Gastrocnemius medialis (tissue), 4 donors: ENCODE data around the gene CUX1. TPM values are rescaled to one million over a fixed set of nuclear protein-coding genes. Genes with fewer than 3 reads are reported as not detected.
A peak's percentile ranks its signal among the peaks of the same experiment; 100 is the strongest.

Experiments
- ATAC-seq, 2 donors: fragments of 150-250 bp; one replicate each; pipeline ENCODE4 v1.9.1; 2016
- DNase-seq, 2 donors: peaks; one replicate each; pipeline ENCODE4 v3.0.0-alpha.2; 2019
- H3K27ac ChIP-seq, 4 donors: fragments of 200-600 bp; sonication (generic); 1 replicate in 1 of 4; 2 replicates in 3 of 4; pipeline ENCODE4 v1.5.1; 2016 to 2018; ENCODE audit warnings: mild to moderate bottlenecking in 2 of 4, moderate library complexity in 1 of 4
- H3K27me3 ChIP-seq, 3 donors: fragments of 200-600 bp; sonication (generic) in 2 of 3; 1 replicate in 1 of 3; 2 replicates in 2 of 3; pipeline versions ENCODE4 v1.5.1 to v1.6.0; 2016 to 2019; ENCODE audit warnings: mild to moderate bottlenecking in 1 of 3, moderate library complexity in 1 of 3
- H3K36me3 ChIP-seq, 2 donors: fragments of 200-600 bp; sonication (generic) in 1 of 2; one replicate each; pipeline ENCODE4 v1.5.1; 2017 to 2018
- H3K4me1 ChIP-seq, 2 donors: fragments of 200-600 bp; sonication (generic) in 1 of 2; one replicate each; pipeline ENCODE4 v1.5.1; 2016 to 2017; ENCODE audit warnings: mild to moderate bottlenecking in 2 of 2
- H3K4me3 ChIP-seq, 4 donors: fragments of 200-600 bp; sonication (generic) in 3 of 4; 1 replicate in 1 of 4; 2 replicates in 3 of 4; pipeline ENCODE4 v1.5.1; 2016 to 2019; ENCODE audit warnings: mild to moderate bottlenecking in 2 of 4
- H3K9me3 ChIP-seq, 3 donors: fragments of 200-600 bp; sonication (generic) in 2 of 3; 1 replicate in 1 of 3; 2 replicates in 2 of 3; pipeline ENCODE4 v1.5.1; 2016 to 2019
- POLR2A ChIP-seq, 2 donors: fragments of 450-650 bp; IDR thresholded peaks; one replicate each; pipeline ENCODE4 v1.6.1; 2017; ENCODE audit warnings: antibody characterized with exemption in 2 of 2, mild to moderate bottlenecking in 2 of 2, moderate library complexity in 2 of 2
- in situ Hi-C, 4 donors: fragments of 200-750 bp; cut with MboI; loops; one replicate each; pipeline versions ENCODE4 v1.15.0 to v1.8.0; 2017; ENCODE audit warnings: low sequenced_read_pairs in 4 of 4
- intact Hi-C: fragments of 100-400 bp; cut with DNase I; formaldehyde crosslinking; loops from one replicate; pipeline ENCODE4 v1.15.1; 2023; ENCODE audit warnings: low total_unique reads
- total RNA-seq, 4 donors: library from RNA; depleted of rRNA; stranded (reverse); fragments of >200 nt; gene quantifications; one replicate each; pipeline versions ENCODE4 v1.1.0 to v1.2.3, GENCODE V29; 2016
- TF ChIP-seq, protein P1 (sequence below), 5 experiments: fragments of 450-650 bp in 3 of 5; fragments of 200-600 bp in 2 of 5; sonication (generic) in 2 of 5; IDR thresholded peaks in 4 of 5; conservative IDR thresholded peaks in 1 of 5; 1 replicate in 4 of 5; 2 replicates in 1 of 5; pipeline ENCODE4 v1.5.1; 2016 to 2019; ENCODE audit warnings: antibody characterized with exemption in 5 of 5, mild to moderate bottlenecking in 3 of 5, moderate library complexity in 3 of 5

The CUX1 gene
- total RNA-seq, 4 donors from 2014 or later: 44.1 to 57.9 (median 54.9) TPM

DNA sequence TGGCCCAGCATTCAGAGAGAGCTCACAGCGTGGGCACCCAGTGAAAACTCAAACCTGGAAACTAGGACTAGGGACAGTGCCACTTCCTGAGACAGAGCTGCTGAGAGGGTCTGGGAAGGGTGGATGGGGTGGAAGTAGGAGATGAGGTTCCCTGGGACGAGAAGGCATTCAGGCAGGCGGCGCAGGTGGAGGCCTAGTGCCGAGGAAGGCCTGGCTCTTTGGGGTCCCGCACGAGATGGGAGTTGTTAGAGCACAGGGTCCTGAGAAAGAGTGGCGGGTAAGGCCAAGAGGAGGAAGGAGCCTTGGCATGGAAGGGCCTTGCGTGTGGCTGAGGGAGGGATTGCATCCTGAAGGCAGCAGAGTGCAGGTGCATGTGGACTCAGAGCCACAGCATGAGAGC is 339.4 kb downstream of the CUX1 start:
- Histone ChIP-seq H3K27ac (no peak overlapping the region), H3K27me3 (no peaks in the 10 kb centered on the region), H3K4me3 (no peak overlapping the region), H3K36me3 (peaks cover 0 to 10% of the 10 kb centered on the region in 2 donors), H3K4me1 (no peaks in the 10 kb centered on the region), H3K9me3 (no peaks in the 10 kb centered on the region)
- no peak for DNase-seq
- TF ChIP-seq, protein P1, sequence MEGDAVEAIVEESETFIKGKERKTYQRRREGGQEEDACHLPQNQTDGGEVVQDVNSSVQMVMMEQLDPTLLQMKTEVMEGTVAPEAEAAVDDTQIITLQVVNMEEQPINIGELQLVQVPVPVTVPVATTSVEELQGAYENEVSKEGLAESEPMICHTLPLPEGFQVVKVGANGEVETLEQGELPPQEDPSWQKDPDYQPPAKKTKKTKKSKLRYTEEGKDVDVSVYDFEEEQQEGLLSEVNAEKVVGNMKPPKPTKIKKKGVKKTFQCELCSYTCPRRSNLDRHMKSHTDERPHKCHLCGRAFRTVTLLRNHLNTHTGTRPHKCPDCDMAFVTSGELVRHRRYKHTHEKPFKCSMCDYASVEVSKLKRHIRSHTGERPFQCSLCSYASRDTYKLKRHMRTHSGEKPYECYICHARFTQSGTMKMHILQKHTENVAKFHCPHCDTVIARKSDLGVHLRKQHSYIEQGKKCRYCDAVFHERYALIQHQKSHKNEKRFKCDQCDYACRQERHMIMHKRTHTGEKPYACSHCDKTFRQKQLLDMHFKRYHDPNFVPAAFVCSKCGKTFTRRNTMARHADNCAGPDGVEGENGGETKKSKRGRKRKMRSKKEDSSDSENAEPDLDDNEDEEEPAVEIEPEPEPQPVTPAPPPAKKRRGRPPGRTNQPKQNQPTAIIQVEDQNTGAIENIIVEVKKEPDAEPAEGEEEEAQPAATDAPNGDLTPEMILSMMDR (IDR thresholded peaks at IDR 0.05 in 4 of 5, conservative IDR thresholded peaks at IDR 0.05 in 1 of 5): no peak
- no peak for TF ChIP-seq POLR2A (IDR thresholded peaks at IDR 0.05)
- intact Hi-C loops: no loop called here
- ATAC-seq: no peak
- in situ Hi-C loops: no loop called here

DNA sequence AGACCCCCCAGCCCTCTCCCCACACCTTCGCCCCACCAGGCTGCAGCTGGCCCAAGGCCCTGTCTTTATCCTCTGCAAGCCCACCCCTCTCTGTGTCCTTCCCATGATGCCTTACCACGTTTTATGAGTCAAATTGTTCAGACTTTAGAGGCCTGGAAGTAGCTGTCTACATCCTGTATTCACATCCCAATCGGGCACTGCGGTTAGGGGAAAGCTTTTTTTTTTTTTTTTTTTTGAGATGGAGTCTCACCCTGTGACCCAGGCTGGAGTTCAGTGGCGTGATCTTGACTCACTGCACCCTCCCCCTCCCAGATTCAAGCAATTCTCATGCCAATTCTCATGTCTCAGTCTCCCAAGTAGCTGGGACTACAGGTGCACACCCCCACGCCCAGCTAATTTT is 347.7 kb downstream of the CUX1 start:
- H3K36me3 ChIP-seq: peaks cover 0 to 1% of the 10 kb centered on the region in 2 donors
- H3K27ac ChIP-seq: no peak overlapping the region
- ATAC-seq: no peak

DNA sequence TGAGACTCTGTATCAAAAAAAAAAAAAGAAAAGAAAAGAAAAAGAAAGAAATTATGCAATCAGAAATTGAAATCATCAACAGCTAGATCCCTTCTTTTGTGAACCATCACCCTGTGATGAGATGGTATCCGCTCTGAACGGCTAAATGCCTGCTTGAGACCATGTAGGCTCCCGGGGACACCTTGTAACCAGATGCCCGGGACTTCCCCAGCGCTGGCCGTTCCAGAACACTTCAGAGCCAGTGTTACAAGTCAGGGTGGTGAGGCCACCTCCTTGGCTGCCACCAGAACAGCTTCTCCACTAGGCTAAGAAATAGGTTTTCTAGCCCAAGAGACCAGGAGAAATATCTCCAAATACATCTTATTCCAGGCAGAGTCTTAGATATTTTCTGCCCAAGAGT is 349.8 kb downstream of the CUX1 start:
- H3K36me3 ChIP-seq: peaks cover 0 to 5% of the 10 kb centered on the region in 2 donors
- DNase-seq (peak; percentile 61 to 64), ATAC-seq (peak; percentile 79 to 84)
- H3K4me1 ChIP-seq: peaks cover 6 to 16% of the 10 kb centered on the region in 2 donors
- no peaks in the 10 kb centered on the region for H3K9me3 ChIP-seq
- H3K27ac ChIP-seq: peak overlapping the region in 1 of 4 donors; percentile 62
- in situ Hi-C loops: no loop called here
- intact Hi-C loops: no loop called here
- TF ChIP-seq, protein P1 (IDR thresholded peaks at IDR 0.05 in 4 of 5, conservative IDR thresholded peaks at IDR 0.05 in 1 of 5): no peak
- no peak for TF ChIP-seq POLR2A (IDR thresholded peaks at IDR 0.05)
- no peak overlapping the region for H3K4me3 ChIP-seq
- H3K27me3 ChIP-seq: no peaks in the 10 kb centered on the region

More for the DNA sequence above, 347.7 kb downstream of the CUX1 start:
- TF ChIP-seq, protein P1 (IDR thresholded peaks at IDR 0.05 in 4 of 5, conservative IDR thresholded peaks at IDR 0.05 in 1 of 5): no peak
- Histone ChIP-seq H3K4me1 (peaks cover 6 to 16% of the 10 kb centered on the region in 2 donors), H3K9me3 (no peaks in the 10 kb centered on the region), H3K27me3 (no peaks in the 10 kb centered on the region), H3K4me3 (no peak overlapping the region)
- DNase-seq: no peak
- intact Hi-C loops: no loop called here
- in situ Hi-C loops: no loop called here

DNA sequence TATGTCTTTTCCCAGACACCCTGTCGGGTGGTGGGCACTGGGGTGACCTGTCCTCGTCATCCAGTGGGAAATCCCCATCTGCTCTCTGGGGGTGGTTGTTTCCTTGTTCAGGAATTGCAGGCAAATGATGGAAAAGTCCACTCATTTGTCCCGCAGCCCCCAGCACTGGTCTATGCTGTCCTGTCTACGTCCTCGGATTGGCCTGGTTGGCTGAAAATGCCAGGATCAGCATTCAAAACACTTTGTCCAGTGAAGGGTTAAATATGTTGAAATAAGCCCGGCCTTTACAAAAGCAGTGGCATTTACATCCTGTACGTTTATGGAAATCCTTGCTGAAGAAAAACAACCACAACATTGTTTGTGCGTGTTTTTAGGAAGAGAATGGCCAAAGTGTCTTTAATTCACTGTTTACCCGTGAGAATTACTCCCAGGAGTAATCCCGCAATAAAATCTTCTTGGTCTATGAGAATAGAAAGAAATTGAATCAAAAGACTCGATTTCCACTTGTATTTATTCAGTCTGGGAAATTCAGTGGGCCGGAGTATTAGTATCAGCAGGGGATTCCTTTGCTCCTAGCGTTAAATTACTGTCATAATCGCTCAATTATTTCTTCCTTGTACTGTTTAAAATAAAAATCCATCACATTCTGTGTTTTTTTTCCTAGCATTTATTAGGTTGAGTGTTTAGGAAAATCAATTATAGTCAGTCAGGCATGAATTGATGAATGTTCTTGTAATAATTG is 352.4 kb downstream of the CUX1 start:
- TF ChIP-seq, protein P1 (IDR thresholded peaks at IDR 0.05 in 4 of 5, conservative IDR thresholded peaks at IDR 0.05 in 1 of 5): no peak
- TF ChIP-seq POLR2A (IDR thresholded peaks at IDR 0.05): no peak
- Histone ChIP-seq H3K36me3 (peaks cover 0 to 15% of the 10 kb centered on the region in 2 donors), H3K9me3 (no peaks in the 10 kb centered on the region), H3K27me3 (no peaks in the 10 kb centered on the region), H3K4me1 (peaks cover 6 to 17% of the 10 kb centered on the region in 2 donors), H3K27ac (peak overlapping the region in 3 of 4 donors; percentile 4 to 62 (median 42)), H3K4me3 (no peak overlapping the region)
- intact Hi-C loops (no loop called here), in situ Hi-C loops (no loop called here)
- no peak for ATAC-seq
- DNase-seq: no peak
